NOMO-1 treated with DMSO at 0.1 percent for 48 hours (cell line): ENCODE data around the gene AIP.
A peak's percentile ranks its signal among the peaks of the same experiment; 100 is the strongest.

Source experiments
- DNase-seq: peaks from one replicate; lab custom pipeline; 2025; ENCODE audit not compliant: unreplicated experiment; lab: John Stamatoyannopoulos, UW

Gene AIP

GRCh38 chr11:67482827-67483798 is at the start of gene AIP:
Gene AIP, plus strand, starts transcription at chr11:67483026. Its CDS starts 133 bp downstream, at chr11:67483159.
- peak; percentile 98 for DNase-seq

- no peak for DNase-seq
These were observed 49.1 kb upstream of the AIP start for GRCh38 chr11:67433536-67434394.

GRCh38 chr11:67434395-67434881 is 48.4 kb upstream of the AIP start:
- DNase-seq = no peak

GRCh38 chr11:67435031-67435726 is 47.6 kb upstream of the AIP start:
- DNase-seq = no peak

- no peak for DNase-seq
These were observed 46.9 kb upstream of the AIP start for GRCh38 chr11:67435727-67436458.

- no peak for DNase-seq
These were observed 46.3 kb upstream of the AIP start for GRCh38 chr11:67436459-67437081.

- DNase-seq = no peak
These were observed 45.6 kb upstream of the AIP start, which contains the start of gene PTPRCAP for GRCh38 chr11:67437082-67437808. Gene PTPRCAP, minus strand, starts transcription at chr11:67437682. Its CDS starts 63 bp downstream, at chr11:67437619.

GRCh38 chr11:67437809-67438157 is 45.0 kb upstream of the AIP start:
- DNase-seq = no peak

GRCh38 chr11:67438158-67438902 is 44.5 kb upstream of the AIP start:
- no peak for DNase-seq

GRCh38 chr11:67439321-67440228 is 43.3 kb upstream of the AIP start:
- peak; percentile 32 for DNase-seq

- no peak for DNase-seq
These were observed 42.4 kb upstream of the AIP start for GRCh38 chr11:67440229-67441097.

- no peak for DNase-seq
These were observed 41.7 kb upstream of the AIP start for GRCh38 chr11:67441098-67441563.

- DNase-seq = no peak
These were observed 41.0 kb upstream of the AIP start for GRCh38 chr11:67441731-67442351.

GRCh38 chr11:67442504-67443404 is 40.1 kb upstream of the AIP start:
- no peak for DNase-seq

GRCh38 chr11:67445515-67445914 is 37.3 kb upstream of the AIP start:
- no peak for DNase-seq
